ENCODE measurements around the gene MRPL49. TPM values are rescaled to one million over a fixed set of nuclear protein-coding genes. Genes with fewer than 3 reads are reported as not detected.

Gene MRPL49
- total and polyA plus RNA-seq, 9 of the 15 experiments (the other 6 are each of a cell fraction or from before 2014, with no cell fraction given) = 74.3 to 132 (median 91.2) TPM

GRCh38 chr11:65134952-65135632 lies 13.0 kb downstream of the MRPL49 start (continued):
- TF ChIP-seq NKRF (IDR thresholded peaks at IDR 0.05; ENCODE audit: borderline replicate concordance) = peak; percentile 50; the same call in 1 of the 2 replicates
- peak; percentile 35; the same call in 1 of the 2 replicates for TF ChIP-seq HMGXB4 (CRISPR knock-in tag; IDR thresholded peaks at IDR 0.05)
- no peak for TF ChIP-seq TSHZ1 (CRISPR knock-in tag; IDR thresholded peaks at IDR 0.05)
- no peak for TF ChIP-seq ZNF239 (CRISPR knock-in tag; IDR thresholded peaks at IDR 0.05)
- no peak for TF ChIP-seq ZC3H4 (CRISPR knock-in tag; IDR thresholded peaks at IDR 0.05; ENCODE audit: borderline replicate concordance)
- no peak for TF ChIP-seq E2F3 (CRISPR knock-in tag; IDR thresholded peaks at IDR 0.05)
- no peak for TF ChIP-seq ZBTB7A (IDR thresholded peaks at IDR 0.05; ENCODE audit: borderline replicate concordance, control insufficient read depth, low read depth, low read length)
- TF ChIP-seq MITF (IDR thresholded peaks at IDR 0.05) = no peak
- peak; percentile 75; the same call in 1 of the 2 replicates for TF ChIP-seq ZNF592 (IDR thresholded peaks at IDR 0.05)
- TF ChIP-seq ZBTB1 (CRISPR knock-in tag; IDR thresholded peaks at IDR 0.05; ENCODE audit: borderline replicate concordance, low read depth) = no peak
- peak; percentile 80; the same call in 1 of the 2 replicates for TF ChIP-seq FOXJ2 (tag; IDR thresholded peaks at IDR 0.05)
- TF ChIP-seq CXXC5 (CRISPR knock-in tag; IDR thresholded peaks at IDR 0.05) = no peak
